ENCODE results near the gene KRT82.
"Not testable (repeated sequence)": the region's sequence is repeated elsewhere in the genome, so short reads cannot be mapped to it uniquely, and the experiment has no call there.

The KRT82 gene

GRCh38 chr12:52405922-52406385, at the start of gene KRT82:
Gene KRT82, minus strand, starts transcription at chr12:52406335. Its CDS starts 58 bp downstream, at chr12:52406277.
- no peak for DNase-seq

GRCh38 chr12:52455821-52456220, 49.7 kb upstream of the KRT82 start:
- DNase-seq, result no peak

- DNase-seq, result no peak
Observed at GRCh38 chr12:52454411-52455201, 48.5 kb upstream of the KRT82 start.

- DNase-seq, result no peak
Observed at GRCh38 chr12:52452101-52452500, 46.0 kb upstream of the KRT82 start, which contains the start of gene KRT6B. Gene KRT6B, minus strand, starts transcription at chr12:52452146. Its CDS starts 68 bp downstream, at chr12:52452078.

- no peak for DNase-seq
Observed at GRCh38 chr12:52448228-52448627, 42.1 kb upstream of the KRT82 start.

- not testable (repeated sequence) for DNase-seq
Observed at GRCh38 chr12:52447196-52447595, 41.1 kb upstream of the KRT82 start.

- no peak for DNase-seq
Observed at GRCh38 chr12:52446367-52447045, 40.4 kb upstream of the KRT82 start.

GRCh38 chr12:52445876-52446275, 39.7 kb upstream of the KRT82 start:
- no peak for DNase-seq

GRCh38 chr12:52444647-52445595, 38.8 kb upstream of the KRT82 start:
- no peak for DNase-seq

- DNase-seq, result no peak
Observed at GRCh38 chr12:52443966-52444365, 37.8 kb upstream of the KRT82 start.

- DNase-seq, result no peak
Observed at GRCh38 chr12:52442600-52443061, 36.5 kb upstream of the KRT82 start.

- DNase-seq, result no peak
Observed at GRCh38 chr12:52441320-52441911, 35.3 kb upstream of the KRT82 start.

- no peak for DNase-seq
Observed at GRCh38 chr12:52440821-52441319, 34.7 kb upstream of the KRT82 start.

- DNase-seq, result no peak
Observed at GRCh38 chr12:52439845-52440244, 33.7 kb upstream of the KRT82 start.

GRCh38 chr12:52439420-52439819, 33.3 kb upstream of the KRT82 start:
- DNase-seq, result no peak

- no peak for DNase-seq
Observed at GRCh38 chr12:52438305-52439301, 32.5 kb upstream of the KRT82 start.

GRCh38 chr12:52437508-52437907, 31.4 kb upstream of the KRT82 start:
- no peak for DNase-seq

GRCh38 chr12:52436828-52437474, 30.8 kb upstream of the KRT82 start:
- DNase-seq, result no peak

- DNase-seq, result no peak
Observed at GRCh38 chr12:52436000-52436827, 30.1 kb upstream of the KRT82 start.

GRCh38 chr12:52435659-52435999, 29.5 kb upstream of the KRT82 start:
- no peak for DNase-seq
